Measurements from ENCODE around the gene CHST8. TPM values are rescaled to one million over a fixed set of nuclear protein-coding genes. Genes with fewer than 3 reads are reported as not detected.
"Not testable (repeated sequence)": the region's sequence is repeated elsewhere in the genome, so short reads cannot be mapped to it uniquely, and the experiment has no call there.

The CHST8 gene
- total RNA-seq, 1 donor from 2014 or later: 0.58 TPM

- no peak for DNase-seq (ENCODE audit: extremely low read depth, low read depth, low spot score)
These were observed 4.9 kb upstream of the CHST8 start for GRCh38 chr19:33616857-33617256.

DNA sequence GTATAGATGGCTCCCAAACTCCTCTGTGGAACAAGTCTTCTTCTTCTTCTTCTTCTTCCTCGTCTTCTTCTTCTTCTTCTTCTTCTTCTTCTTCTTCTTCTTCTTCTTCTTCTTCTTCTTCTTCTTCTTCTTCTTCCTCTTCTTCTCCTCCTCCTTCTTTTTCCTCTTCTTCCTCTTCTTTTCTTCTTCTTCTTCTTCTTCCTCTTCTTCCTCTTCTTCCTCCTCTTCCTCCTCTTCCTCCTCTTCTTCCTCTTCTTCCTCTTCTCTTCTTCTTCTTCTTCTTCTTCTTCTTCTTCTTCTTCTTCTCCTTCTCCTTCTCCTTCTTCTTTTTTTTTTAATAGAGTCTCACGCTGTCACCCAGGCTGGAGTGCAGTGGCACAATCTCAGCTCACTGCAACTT is 3.4 kb upstream of the CHST8 start:
- not testable (repeated sequence) for DNase-seq (ENCODE audit: extremely low read depth, low read depth, low spot score)

DNA sequence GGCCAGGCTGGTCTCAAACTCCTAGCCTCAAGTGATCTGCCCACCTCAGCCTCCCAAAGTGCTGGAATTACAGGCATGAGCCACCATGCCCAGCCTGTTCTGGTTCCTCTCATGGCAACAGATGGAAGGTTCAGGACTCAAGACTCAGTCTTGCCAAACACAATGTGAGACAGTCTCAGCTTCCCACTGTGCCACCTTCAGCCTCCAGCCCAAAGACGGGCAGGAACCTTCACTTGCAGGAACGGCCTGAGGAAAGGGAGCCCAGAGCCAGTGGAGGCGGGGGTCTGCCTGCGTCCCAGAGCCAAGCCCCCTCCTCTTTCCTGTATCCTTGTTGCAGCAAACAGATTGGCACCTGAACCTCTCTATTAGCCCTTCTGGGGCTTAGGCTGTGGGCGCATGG is 2.9 kb upstream of the CHST8 start:
- DNase-seq (ENCODE audit: extremely low read depth, low read depth, low spot score): no peak

DNA sequence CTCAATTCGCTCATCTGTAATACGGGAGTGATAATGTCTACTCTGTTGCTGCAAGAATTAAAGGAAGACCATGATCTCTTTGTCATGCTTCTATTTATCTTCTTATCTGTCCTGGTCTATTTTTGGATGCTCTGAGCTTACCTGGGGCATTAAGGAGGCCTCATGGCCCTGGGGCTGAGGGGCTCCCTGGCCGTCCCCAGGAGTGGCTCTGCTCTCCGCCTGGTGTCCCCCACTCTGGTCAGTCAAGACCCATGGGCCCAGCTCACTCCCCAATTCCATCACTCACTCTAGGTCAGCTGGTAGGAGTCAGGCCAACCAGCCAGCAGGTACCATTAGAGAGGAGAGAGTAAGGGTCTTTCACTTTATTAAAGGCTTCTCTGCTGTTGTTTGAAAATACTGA is 1.1 kb upstream of the CHST8 start:
- no peak for DNase-seq (ENCODE audit: extremely low read depth, low read depth, low spot score)

- DNase-seq (ENCODE audit: extremely low read depth, low read depth, low spot score): no peak
These were observed 528 bp upstream of the CHST8 start for GRCh38 chr19:33621065-33621785.

DNA sequence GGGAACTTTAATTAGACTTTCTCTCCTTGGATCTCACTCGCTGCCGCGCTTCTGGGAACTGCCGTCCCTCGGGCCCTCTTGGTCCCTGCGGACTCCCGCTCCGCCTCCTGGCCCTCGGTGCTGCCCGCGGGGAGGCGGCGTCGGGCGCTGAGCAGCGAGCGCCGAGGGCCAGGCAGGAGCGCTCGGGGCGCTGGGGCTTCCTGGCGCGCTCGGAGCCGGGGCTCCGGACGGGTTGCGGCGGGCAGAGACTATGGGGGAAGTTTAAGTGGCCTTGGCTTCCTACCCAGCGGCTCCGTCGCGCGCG is 704 bp downstream of the CHST8 start:
- no peak for DNase-seq (ENCODE audit: extremely low read depth, low read depth, low spot score)

- DNase-seq (ENCODE audit: extremely low read depth, low read depth, low spot score): no peak
These were observed 1.2 kb downstream of the CHST8 start for GRCh38 chr19:33622809-33623511.

DNA sequence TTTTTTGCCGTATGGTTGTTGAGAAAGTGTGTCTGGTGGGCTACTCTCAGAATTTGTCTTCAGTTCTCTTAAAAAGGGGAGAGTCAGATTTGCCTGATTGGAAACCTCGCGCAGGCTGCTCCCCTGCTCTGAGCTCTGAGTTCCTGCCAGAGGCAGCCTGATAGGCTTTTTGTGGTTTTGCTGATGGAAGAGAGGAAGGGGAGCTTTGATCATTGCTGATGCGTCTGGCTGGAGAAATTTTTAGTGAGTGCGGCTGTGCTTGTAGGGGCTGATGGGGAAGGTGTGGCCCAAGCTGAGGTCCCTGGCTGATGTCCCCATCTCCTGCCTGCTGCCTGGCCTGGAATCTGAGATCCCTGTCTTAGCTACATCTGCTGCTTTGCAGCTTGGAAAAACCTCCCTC is 2.8 kb downstream of the CHST8 start:
- no peak for DNase-seq (ENCODE audit: extremely low read depth, low read depth, low spot score)

GRCh38 chr19:33627526-33627925 is 5.8 kb downstream of the CHST8 start:
- no peak for DNase-seq (ENCODE audit: extremely low read depth, low read depth, low spot score)

GRCh38 chr19:33627962-33628839 is 6.4 kb downstream of the CHST8 start:
- no peak for DNase-seq (ENCODE audit: extremely low read depth, low read depth, low spot score)

DNA sequence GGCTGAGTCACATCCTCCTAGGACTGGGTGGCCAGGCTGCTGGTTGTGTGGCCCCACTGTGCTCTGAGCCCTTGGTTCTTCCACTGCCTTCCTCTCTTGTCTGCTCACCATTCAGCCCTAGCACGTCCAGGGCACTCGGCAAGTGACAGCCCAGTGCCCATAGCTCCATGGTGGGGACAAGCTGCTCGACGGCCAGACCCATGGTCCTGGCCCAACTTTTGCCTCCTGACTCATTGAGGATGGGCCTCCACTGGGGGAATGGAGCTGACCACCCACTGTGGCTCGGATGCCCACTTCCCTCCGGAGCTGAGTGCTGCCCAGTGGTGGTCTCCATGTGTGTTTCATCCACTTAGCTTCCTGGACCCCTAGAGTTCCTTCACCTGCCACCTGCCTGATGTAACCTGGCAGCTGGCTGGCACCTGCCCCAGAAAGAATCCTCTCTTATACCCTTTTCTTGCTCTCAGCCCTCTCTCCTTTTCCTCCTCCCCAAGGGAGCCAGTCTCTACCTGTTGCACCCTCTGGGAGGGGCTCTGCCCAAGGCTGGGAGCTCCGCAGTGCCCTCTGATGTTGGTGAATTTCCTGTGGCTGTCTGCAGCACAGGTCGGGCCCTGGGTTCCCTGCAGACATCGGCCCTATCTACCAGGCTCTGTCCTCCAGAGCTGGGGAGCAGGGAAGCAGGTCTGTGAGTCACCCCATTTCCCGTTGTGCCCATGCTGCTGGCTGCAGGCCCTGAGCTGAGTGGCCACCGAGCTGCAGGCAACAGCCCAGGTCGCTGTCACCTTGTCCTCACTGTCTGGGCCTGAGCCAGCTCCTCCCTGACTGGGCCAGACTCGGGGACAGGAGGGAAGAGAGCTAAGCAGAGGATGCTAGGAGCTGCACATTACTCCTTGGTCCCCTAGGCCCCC is 7.4 kb downstream of the CHST8 start:
- DNase-seq (ENCODE audit: extremely low read depth, low read depth, low spot score): no peak

DNA sequence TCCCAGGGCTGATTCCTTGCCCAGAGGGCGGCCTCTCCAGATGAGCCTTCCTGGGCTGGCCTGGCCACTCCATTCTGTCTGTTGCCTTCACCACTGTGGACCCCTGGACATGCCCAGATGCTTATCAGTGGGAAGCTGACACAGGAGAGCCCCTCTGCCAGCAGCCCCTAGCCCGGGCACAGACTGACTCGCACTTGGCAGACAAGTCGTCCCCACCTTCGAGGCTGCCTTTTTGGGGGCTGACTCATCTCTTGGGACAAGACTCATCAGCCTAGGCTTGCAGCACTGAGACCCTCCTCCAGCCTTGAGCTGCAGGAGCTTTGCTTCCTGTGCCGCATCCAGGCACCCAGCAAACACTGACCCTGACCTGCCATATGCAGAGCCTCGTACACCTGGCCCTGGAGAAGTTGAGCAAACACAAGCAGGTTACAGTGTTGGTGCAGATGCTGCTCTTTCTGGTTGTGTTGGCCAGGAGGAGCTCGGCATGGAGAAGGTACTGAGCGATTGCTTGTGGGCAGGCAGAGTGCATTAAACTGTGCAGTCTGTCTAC is 8.1 kb downstream of the CHST8 start:
- no peak for DNase-seq (ENCODE audit: extremely low read depth, low read depth, low spot score)

DNA sequence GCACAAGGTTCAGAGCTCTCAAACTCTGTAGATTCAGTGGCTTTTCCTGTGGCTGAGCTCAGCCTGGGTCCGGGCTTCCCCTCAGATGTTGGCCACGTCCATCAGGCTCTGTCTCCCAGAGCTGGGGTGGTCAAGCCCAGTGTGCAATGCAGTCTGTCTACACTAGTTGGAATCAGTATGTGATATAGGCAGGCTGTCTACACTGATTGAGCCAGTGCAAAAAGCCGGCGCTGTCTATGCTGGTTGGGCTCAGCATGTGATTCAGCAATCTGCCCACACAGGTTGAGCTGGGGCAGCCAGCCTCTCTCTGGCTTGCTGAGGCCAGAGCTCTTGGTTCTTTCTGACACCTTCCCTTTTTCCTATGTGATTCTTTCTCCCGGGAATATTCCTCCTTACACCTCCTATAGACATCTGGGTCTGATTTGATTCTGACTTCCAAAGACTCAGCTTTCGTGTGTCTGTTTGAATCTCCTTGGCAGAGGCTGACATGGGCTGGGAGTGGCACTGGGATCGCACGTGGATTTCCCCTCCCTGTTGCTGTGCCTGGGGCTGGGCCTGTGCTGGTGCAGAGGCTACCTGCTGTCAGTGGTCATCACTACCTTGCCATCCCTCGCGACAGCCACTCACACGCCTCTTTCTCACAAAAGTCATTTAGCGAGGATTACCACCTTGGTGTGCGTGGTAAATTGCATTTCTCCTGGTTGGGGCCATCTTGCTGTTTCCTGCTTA is 9.3 kb downstream of the CHST8 start:
- no peak for DNase-seq (ENCODE audit: extremely low read depth, low read depth, low spot score)

DNA sequence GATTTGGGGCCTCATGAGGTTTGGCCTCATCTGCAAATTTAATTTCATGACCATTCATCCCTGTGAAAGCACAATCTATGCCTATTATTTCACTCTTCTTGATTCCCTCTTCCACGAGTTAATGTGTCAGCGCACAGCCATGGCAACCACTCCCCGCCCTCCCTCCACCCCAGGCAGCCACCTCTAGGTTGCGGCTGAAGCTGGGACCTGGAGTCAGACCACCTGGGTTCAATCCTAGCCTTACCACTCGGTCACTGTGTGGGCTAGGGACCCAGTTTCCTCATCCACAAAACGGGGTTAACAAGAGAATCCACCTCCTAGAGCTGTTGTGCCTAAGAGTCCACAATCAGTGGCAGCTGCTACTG is 9.8 kb downstream of the CHST8 start:
- DNase-seq (ENCODE audit: extremely low read depth, low read depth, low spot score): no peak

GRCh38 chr19:33634361-33635091 is 12.8 kb downstream of the CHST8 start:
- no peak for DNase-seq (ENCODE audit: extremely low read depth, low read depth, low spot score)

DNA sequence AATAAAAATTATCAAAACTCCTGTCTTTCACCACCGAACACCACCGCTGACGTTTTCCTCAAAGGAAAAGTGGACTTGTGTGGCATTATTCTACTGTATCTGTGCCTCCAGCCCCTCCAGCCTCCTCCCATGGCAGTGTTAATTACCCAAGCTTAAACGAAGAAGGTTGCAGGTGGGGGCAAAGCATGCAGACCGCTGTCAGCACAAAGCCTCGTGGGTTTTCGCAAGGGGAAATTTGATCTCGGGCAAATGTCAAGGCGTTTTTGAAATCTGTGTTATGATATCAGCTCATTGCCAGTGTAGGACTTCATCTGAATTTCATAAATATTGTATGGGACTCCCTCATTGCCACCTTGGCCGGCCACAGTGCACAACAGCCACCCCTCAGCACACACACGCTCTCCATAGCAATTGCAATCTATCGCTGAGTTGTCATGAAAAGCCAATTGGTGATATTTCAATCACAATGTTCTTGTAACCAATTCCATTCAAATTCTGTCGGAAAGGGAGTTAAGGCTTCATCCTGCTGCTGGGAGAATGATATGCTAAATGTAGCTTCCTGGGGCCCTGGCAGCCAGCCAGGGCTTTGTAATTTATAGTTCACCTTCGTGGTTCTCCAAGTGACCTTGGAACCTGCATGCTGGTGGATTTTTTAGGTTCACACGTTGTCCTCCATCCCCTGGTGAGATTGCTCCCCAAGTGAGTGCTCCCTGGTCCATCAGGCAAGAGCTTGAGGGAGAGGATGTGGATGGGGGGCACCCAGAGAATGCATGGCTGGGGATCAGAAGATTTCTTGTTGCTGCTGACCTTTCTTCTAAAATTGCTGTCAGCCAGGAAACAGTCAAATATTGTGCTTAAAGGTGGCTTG is 16.6 kb downstream of the CHST8 start:
- DNase-seq (ENCODE audit: extremely low read depth, low read depth, low spot score): no peak

DNA sequence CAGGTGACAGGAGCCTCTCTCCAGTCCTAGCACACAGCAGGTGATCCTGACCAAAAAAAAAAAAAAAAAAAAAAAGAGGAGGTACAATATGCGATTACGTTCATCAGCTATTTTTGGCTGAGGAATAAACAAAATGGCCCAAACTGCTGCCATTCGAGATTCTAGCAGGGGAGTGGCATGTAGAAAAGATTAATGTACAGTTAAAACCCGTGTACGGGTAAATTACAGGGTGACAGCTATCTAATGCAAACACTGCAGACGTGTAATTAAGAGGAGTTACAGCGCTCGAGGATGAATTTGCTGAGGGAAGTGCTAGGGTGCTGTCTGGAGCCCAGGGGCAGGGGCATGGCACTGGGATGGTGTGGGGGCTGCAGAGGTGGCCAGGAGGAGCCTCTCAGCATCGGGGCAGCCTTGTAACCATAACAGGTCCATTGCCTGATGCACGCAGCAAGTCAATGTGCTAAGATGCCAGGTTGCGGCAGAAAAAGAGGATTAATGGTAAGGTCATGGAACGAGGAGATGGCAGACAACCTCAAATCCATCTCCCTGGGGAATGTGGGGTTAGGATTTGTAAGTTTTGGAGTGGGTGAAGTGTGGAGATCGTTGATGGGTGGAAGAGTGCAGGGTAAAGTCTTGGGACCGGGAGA is 17.4 kb downstream of the CHST8 start:
- no peak for DNase-seq (ENCODE audit: extremely low read depth, low read depth, low spot score)

GRCh38 chr19:33640773-33641172 is 19.0 kb downstream of the CHST8 start:
- no peak for DNase-seq (ENCODE audit: extremely low read depth, low read depth, low spot score)
